ENCODE measurements around the gene GRHL1. TPM values are rescaled to one million over a fixed set of nuclear protein-coding genes. Genes with fewer than 3 reads are reported as not detected.

Gene GRHL1
- total RNA-seq, 1 experiment from 2014 or later: 1.3 TPM

GRCh38 chr2:10043906-10044601 lies 92.6 kb downstream of the GRHL1 start:
- no peaks in the 10 kb centered on the region for H3K79me2 ChIP-seq (ENCODE audit: low read length)
- H3K27ac ChIP-seq (ENCODE audit: low read length): no peak overlapping the region
- no peak overlapping the region for H3K4me2 ChIP-seq (ENCODE audit: low read depth, low read length, poor library complexity, severe bottlenecking)
- no peak overlapping the region for H3K4me3 ChIP-seq (ENCODE audit: low read length)
- DNase-seq: no peak
- no peaks in the 10 kb centered on the region for H3K9me3 ChIP-seq (ENCODE audit: low read length)
- H3K9me2 ChIP-seq (replicated peaks; ENCODE audit: insufficient read depth, low read length): no peaks in the 10 kb centered on the region
- H2AFZ ChIP-seq (ENCODE audit: low read length): no peak overlapping the region
- no peak overlapping the region for H3K9ac ChIP-seq (ENCODE audit: low read length)
- H3K27me3 ChIP-seq (ENCODE audit: low read length): no peaks in the 10 kb centered on the region
- no peaks in the 10 kb centered on the region for H3K36me3 ChIP-seq (ENCODE audit: insufficient read depth, low read length)
- H4K20me1 ChIP-seq (ENCODE audit: insufficient read depth, low read depth, low read length): no peaks in the 10 kb centered on the region
- H3K4me1 ChIP-seq (ENCODE audit: low read length): no peaks in the 10 kb centered on the region

GRCh38 chr2:10045561-10046355 lies 94.3 kb downstream of the GRHL1 start:
- Histone ChIP-seq H3K27ac (ENCODE audit: low read length) (no peak overlapping the region), H3K4me3 (ENCODE audit: low read length) (no peak overlapping the region), H3K9me3 (ENCODE audit: low read length) (no peaks in the 10 kb centered on the region), H4K20me1 (ENCODE audit: insufficient read depth, low read depth, low read length) (no peaks in the 10 kb centered on the region), H3K9ac (ENCODE audit: low read length) (no peak overlapping the region), H3K27me3 (ENCODE audit: low read length) (no peaks in the 10 kb centered on the region), H3K9me2 (replicated peaks; ENCODE audit: insufficient read depth, low read length) (no peaks in the 10 kb centered on the region), H3K4me1 (ENCODE audit: low read length) (no peaks in the 10 kb centered on the region), H2AFZ (ENCODE audit: low read length) (no peak overlapping the region), H3K36me3 (ENCODE audit: insufficient read depth, low read length) (no peaks in the 10 kb centered on the region), H3K79me2 (ENCODE audit: low read length) (no peaks in the 10 kb centered on the region), H3K4me2 (ENCODE audit: low read depth, low read length, poor library complexity, severe bottlenecking) (no peak overlapping the region)
- no peak for DNase-seq

GRCh38 chr2:10046931-10047330 lies 95.4 kb downstream of the GRHL1 start:
- Histone ChIP-seq H3K9me3 (ENCODE audit: low read length) (no peaks in the 10 kb centered on the region), H3K36me3 (ENCODE audit: insufficient read depth, low read length) (no peaks in the 10 kb centered on the region), H3K27ac (ENCODE audit: low read length) (no peak overlapping the region), H3K27me3 (ENCODE audit: low read length) (no peaks in the 10 kb centered on the region), H3K4me3 (ENCODE audit: low read length) (no peak overlapping the region), H3K4me1 (ENCODE audit: low read length) (no peaks in the 10 kb centered on the region), H3K9ac (ENCODE audit: low read length) (no peak overlapping the region), H3K4me2 (ENCODE audit: low read depth, low read length, poor library complexity, severe bottlenecking) (no peak overlapping the region), H2AFZ (ENCODE audit: low read length) (no peak overlapping the region), H3K9me2 (replicated peaks; ENCODE audit: insufficient read depth, low read length) (no peaks in the 10 kb centered on the region), H3K79me2 (ENCODE audit: low read length) (no peaks in the 10 kb centered on the region), H4K20me1 (ENCODE audit: insufficient read depth, low read depth, low read length) (no peaks in the 10 kb centered on the region)
- DNase-seq: no peak

- Histone ChIP-seq H3K27me3 (ENCODE audit: low read length) (no peaks in the 10 kb centered on the region), H3K9me3 (ENCODE audit: low read length) (no peaks in the 10 kb centered on the region), H3K9me2 (replicated peaks; ENCODE audit: insufficient read depth, low read length) (no peaks in the 10 kb centered on the region), H4K20me1 (ENCODE audit: insufficient read depth, low read depth, low read length) (no peaks in the 10 kb centered on the region), H3K4me1 (ENCODE audit: low read length) (no peaks in the 10 kb centered on the region), H3K79me2 (ENCODE audit: low read length) (no peaks in the 10 kb centered on the region), H3K4me2 (ENCODE audit: low read depth, low read length, poor library complexity, severe bottlenecking) (no peak overlapping the region), H3K36me3 (ENCODE audit: insufficient read depth, low read length) (no peaks in the 10 kb centered on the region), H3K27ac (ENCODE audit: low read length) (no peak overlapping the region), H3K4me3 (ENCODE audit: low read length) (no peak overlapping the region), H2AFZ (ENCODE audit: low read length) (no peak overlapping the region), H3K9ac (ENCODE audit: low read length) (no peak overlapping the region)
- DNase-seq: no peak
Measured at GRCh38 chr2:10047616-10048500, 96.4 kb downstream of the GRHL1 start.

GRCh38 chr2:10048501-10049171 lies 97.1 kb downstream of the GRHL1 start:
- peak; percentile 69 for DNase-seq
- Histone ChIP-seq H3K4me2 (ENCODE audit: low read depth, low read length, poor library complexity, severe bottlenecking) (no peak overlapping the region), H3K4me3 (ENCODE audit: low read length) (no peak overlapping the region), H3K9me2 (replicated peaks; ENCODE audit: insufficient read depth, low read length) (no peaks in the 10 kb centered on the region), H3K9ac (ENCODE audit: low read length) (no peak overlapping the region), H2AFZ (ENCODE audit: low read length) (no peak overlapping the region), H3K4me1 (ENCODE audit: low read length) (no peaks in the 10 kb centered on the region), H3K27me3 (ENCODE audit: low read length) (no peaks in the 10 kb centered on the region), H3K9me3 (ENCODE audit: low read length) (no peaks in the 10 kb centered on the region), H3K36me3 (ENCODE audit: insufficient read depth, low read length) (no peaks in the 10 kb centered on the region), H4K20me1 (ENCODE audit: insufficient read depth, low read depth, low read length) (no peaks in the 10 kb centered on the region), H3K79me2 (ENCODE audit: low read length) (no peaks in the 10 kb centered on the region), H3K27ac (ENCODE audit: low read length) (no peak overlapping the region)

Other genes with a start within 250 kb of the GRHL1 start
- gene TAF1B, start 108.2 kb upstream of the GRHL1 start, total RNA-seq (2014; rRNA removed; shearing (Covaris generic); ENCODE audit: low replicate concordance): 17.8 and 58.6 TPM in 2 replicates
- gene KLF11, start 91.9 kb downstream of the GRHL1 start, total RNA-seq (2014; rRNA removed; shearing (Covaris generic); ENCODE audit: low replicate concordance): not detected in 2 replicates
- 0.54 TPM in 1 of 2 replicates, not detected in the other for gene CYS1, start 128.7 kb downstream of the GRHL1 start, total RNA-seq (2014; rRNA removed; shearing (Covaris generic); ENCODE audit: low replicate concordance)
- gene RRM2, start 171.0 kb downstream of the GRHL1 start, total RNA-seq (2014; rRNA removed; shearing (Covaris generic); ENCODE audit: low replicate concordance): 22.6 and 24.8 TPM in 2 replicates

Data from Karpas-422 (cell line).